Measurements from ENCODE around the gene SHANK3. TPM values are rescaled to one million over a fixed set of nuclear protein-coding genes. Genes with fewer than 3 reads are reported as not detected.

The SHANK3 gene
- total and polyA plus RNA-seq, 2 donors (not counting 1 experiment from before 2014, with no cell fraction given): not detected

DNA sequence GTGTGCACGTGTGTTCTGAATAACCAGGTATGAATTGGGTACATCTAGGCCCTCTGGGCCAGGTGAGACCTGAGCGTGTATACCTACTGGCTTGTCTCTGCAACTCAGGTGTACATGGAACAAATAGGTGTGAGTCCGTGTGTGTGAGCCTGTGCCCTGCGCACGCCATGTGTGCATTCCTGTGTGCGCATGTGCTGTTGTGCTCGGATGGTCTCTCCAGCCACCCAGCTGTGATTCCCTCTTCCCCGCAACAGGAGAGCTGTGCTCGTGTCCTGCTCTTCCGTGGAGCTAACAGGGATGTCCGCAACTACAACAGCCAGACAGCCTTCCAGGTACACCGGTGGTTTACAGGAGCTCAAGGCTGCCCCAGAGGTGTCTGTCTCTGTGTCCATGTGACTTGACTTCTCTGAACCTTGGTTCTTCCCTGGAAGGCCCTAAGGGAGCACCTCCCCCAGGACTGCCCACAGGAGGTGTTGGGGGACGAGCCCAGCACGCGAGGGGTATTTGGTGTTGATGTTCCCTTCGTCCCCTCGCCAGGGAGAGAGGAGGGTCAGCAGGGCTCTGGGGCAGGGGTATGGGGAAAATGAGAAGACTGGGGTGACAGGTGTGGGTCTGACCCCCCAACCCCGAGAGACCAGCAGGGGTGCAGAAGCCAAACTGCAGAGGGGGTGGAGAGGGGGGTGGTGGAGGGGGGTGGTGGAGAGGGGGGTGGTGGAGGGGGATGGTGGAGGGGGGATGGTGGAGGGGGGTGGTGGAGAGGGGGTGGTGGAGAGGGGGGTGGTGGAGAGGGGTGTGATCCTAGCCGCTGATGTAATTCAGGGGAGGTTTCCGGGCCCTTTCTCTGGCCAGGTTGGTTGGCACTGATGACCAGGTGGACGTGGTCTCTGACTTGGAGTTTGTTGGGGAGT is 10.7 kb downstream of the SHANK3 start:
- Histone ChIP-seq H3K36me3 (replicated peaks in 1 of 2; ENCODE audit: control extremely low read depth in 1 of 2, control insufficient read depth in 1 of 2, extremely low read depth in 1 of 2, insufficient read depth in 2 of 2, low read length in 1 of 2) (no peaks in the 10 kb centered on the region), H3K4me3 (ENCODE audit: control extremely low read depth in 1 of 5, extremely low read depth in 1 of 5, insufficient read depth in 1 of 5, low read depth in 2 of 5, low read length in 4 of 5) (no peak overlapping the region), H3K9ac (ENCODE audit: low read length) (no peak overlapping the region), H3K4me1 (ENCODE audit: control insufficient read depth in 2 of 2, insufficient read depth in 2 of 2, low read length in 2 of 2) (no peaks in the 10 kb centered on the region), H3K9me3 (ENCODE audit: control extremely low read depth in 1 of 3, control insufficient read depth in 2 of 3, insufficient read depth in 1 of 3, low read length in 2 of 3) (peaks cover 0 to 5% (median 0%) of the 10 kb centered on the region in 3 donors), H3K4me2 (replicated peaks; ENCODE audit: low read depth, low read length, poor library complexity, severe bottlenecking) (no peak overlapping the region), H2AFZ (ENCODE audit: insufficient read depth, low read depth, low read length, poor library complexity, severe bottlenecking) (no peak overlapping the region), H3K27me3 (replicated peaks in 1 of 4; ENCODE audit: control extremely low read depth in 1 of 4, control insufficient read depth in 3 of 4, insufficient read depth in 4 of 4, low read length in 3 of 4) (no peaks in the 10 kb centered on the region), H3K27ac (ENCODE audit: low read length in 2 of 2) (no peak overlapping the region), H3K79me2 (ENCODE audit: control insufficient read depth, insufficient read depth, low read length) (no peaks in the 10 kb centered on the region), H4K20me1 (ENCODE audit: control insufficient read depth, insufficient read depth, low read length, poor library complexity, severe bottlenecking) (no peaks in the 10 kb centered on the region)
- peaks cover 8% of the 10 kb centered on the region for H3K27me3 Mint-ChIP-seq
- WGBS (ENCODE audit: insufficient coverage): 98% methylated on average over 19 of the region's 21 CpGs
- ChIA-PET CTCF (no interaction called here), POLR2A (no interaction called here)
- no peak overlapping the region for H3K4me3 Mint-ChIP-seq
- DNase-seq (no peak), ATAC-seq (ENCODE audit: low read depth) (no peak)
- H3K27ac Mint-ChIP-seq: no peak overlapping the region
- intact Hi-C loops (cut with micrococcal nuclease): no loop called here
- H3K4me1 Mint-ChIP-seq: peaks cover 5% of the 10 kb centered on the region
- no peak for TF ChIP-seq CTCF (IDR thresholded peaks at IDR 0.05)
- no peak for TF ChIP-seq EZH2 (IDR thresholded peaks at IDR 0.05; ENCODE audit: borderline replicate concordance, insufficient read depth, low read depth, low read length, poor library complexity, severe bottlenecking)
- H3K9me3 Mint-ChIP-seq (ENCODE audit: insufficient read depth): no peaks in the 10 kb centered on the region

GRCh38 chr22:50683994-50684371 is 11.4 kb downstream of the SHANK3 start:
- Histone ChIP-seq H3K27ac (ENCODE audit: low read length in 2 of 2) (no peak overlapping the region), H3K79me2 (ENCODE audit: control insufficient read depth, insufficient read depth, low read length) (no peaks in the 10 kb centered on the region), H3K9me3 (ENCODE audit: control extremely low read depth in 1 of 3, control insufficient read depth in 2 of 3, insufficient read depth in 1 of 3, low read length in 2 of 3) (peaks cover 0 to 5% (median 0%) of the 10 kb centered on the region in 3 donors), H3K4me3 (ENCODE audit: control extremely low read depth in 1 of 5, extremely low read depth in 1 of 5, insufficient read depth in 1 of 5, low read depth in 2 of 5, low read length in 4 of 5) (no peak overlapping the region), H3K36me3 (replicated peaks in 1 of 2; ENCODE audit: control extremely low read depth in 1 of 2, control insufficient read depth in 1 of 2, extremely low read depth in 1 of 2, insufficient read depth in 2 of 2, low read length in 1 of 2) (no peaks in the 10 kb centered on the region), H4K20me1 (ENCODE audit: control insufficient read depth, insufficient read depth, low read length, poor library complexity, severe bottlenecking) (no peaks in the 10 kb centered on the region), H2AFZ (ENCODE audit: insufficient read depth, low read depth, low read length, poor library complexity, severe bottlenecking) (no peak overlapping the region), H3K4me1 (ENCODE audit: control insufficient read depth in 2 of 2, insufficient read depth in 2 of 2, low read length in 2 of 2) (no peaks in the 10 kb centered on the region), H3K4me2 (replicated peaks; ENCODE audit: low read depth, low read length, poor library complexity, severe bottlenecking) (no peak overlapping the region), H3K9ac (ENCODE audit: low read length) (no peak overlapping the region), H3K27me3 (replicated peaks in 1 of 4; ENCODE audit: control extremely low read depth in 1 of 4, control insufficient read depth in 3 of 4, insufficient read depth in 4 of 4, low read length in 3 of 4) (no peaks in the 10 kb centered on the region)
- intact Hi-C loops (cut with micrococcal nuclease): no loop called here
- Mint-ChIP-seq H3K9me3 (ENCODE audit: insufficient read depth) (no peaks in the 10 kb centered on the region), H3K27me3 (peaks cover 8% of the 10 kb centered on the region), H3K4me1 (peaks cover 5% of the 10 kb centered on the region), H3K4me3 (no peak overlapping the region), H3K27ac (no peak overlapping the region)
- ATAC-seq (ENCODE audit: low read depth) (no peak), DNase-seq (no peak)
- CTCF ChIA-PET: no interaction called here
- TF ChIP-seq EZH2 (IDR thresholded peaks at IDR 0.05; ENCODE audit: borderline replicate concordance, insufficient read depth, low read depth, low read length, poor library complexity, severe bottlenecking): no peak
- TF ChIP-seq CTCF (IDR thresholded peaks at IDR 0.05): no peak
- WGBS (ENCODE audit: insufficient coverage): 92% methylated on average over 6 of the region's 6 CpGs
- POLR2A ChIA-PET: no interaction called here
